Loucy (cell line): ENCODE results near the gene FAM25A.
"Not testable (repeated sequence)": the region's sequence is repeated elsewhere in the genome, so short reads cannot be mapped to it uniquely, and the experiment has no call there.

Experiments
- EZH2phosphoT487 ChIP-seq: fragments of 200-600 bp; IDR thresholded peaks from 2 replicates; pipeline ENCODE4 v1.6.1; 2018; ENCODE audit warnings: antibody characterized with exemption, mild to moderate bottlenecking, moderate library complexity, borderline replicate concordance
- TF ChIP-seq, protein P1 (sequence below): fragments of 200-600 bp; sonication (generic); conservative IDR thresholded peaks from 2 replicates; pipeline ENCODE4 v1.5.1; 2014; ENCODE audit warnings: mild to moderate bottlenecking, antibody characterized with exemption, low read length

GRCh38 chr10:87014986-87015716 is 4.9 kb upstream of the FAM25A start:
- TF ChIP-seq, protein P1, sequence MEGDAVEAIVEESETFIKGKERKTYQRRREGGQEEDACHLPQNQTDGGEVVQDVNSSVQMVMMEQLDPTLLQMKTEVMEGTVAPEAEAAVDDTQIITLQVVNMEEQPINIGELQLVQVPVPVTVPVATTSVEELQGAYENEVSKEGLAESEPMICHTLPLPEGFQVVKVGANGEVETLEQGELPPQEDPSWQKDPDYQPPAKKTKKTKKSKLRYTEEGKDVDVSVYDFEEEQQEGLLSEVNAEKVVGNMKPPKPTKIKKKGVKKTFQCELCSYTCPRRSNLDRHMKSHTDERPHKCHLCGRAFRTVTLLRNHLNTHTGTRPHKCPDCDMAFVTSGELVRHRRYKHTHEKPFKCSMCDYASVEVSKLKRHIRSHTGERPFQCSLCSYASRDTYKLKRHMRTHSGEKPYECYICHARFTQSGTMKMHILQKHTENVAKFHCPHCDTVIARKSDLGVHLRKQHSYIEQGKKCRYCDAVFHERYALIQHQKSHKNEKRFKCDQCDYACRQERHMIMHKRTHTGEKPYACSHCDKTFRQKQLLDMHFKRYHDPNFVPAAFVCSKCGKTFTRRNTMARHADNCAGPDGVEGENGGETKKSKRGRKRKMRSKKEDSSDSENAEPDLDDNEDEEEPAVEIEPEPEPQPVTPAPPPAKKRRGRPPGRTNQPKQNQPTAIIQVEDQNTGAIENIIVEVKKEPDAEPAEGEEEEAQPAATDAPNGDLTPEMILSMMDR, result not testable (repeated sequence)
- not testable (repeated sequence) for TF ChIP-seq EZH2phosphoT487
